Left colon (tissue), 2 donors: ENCODE measurements around the gene NLGN2. TPM values are rescaled to one million over a fixed set of nuclear protein-coding genes. Genes with fewer than 3 reads are reported as not detected.
A peak's percentile ranks its signal among the peaks of the same experiment; 100 is the strongest.
"Not testable (repeated sequence)": the region's sequence is repeated elsewhere in the genome, so short reads cannot be mapped to it uniquely, and the experiment has no call there.

ENCODE experiments used
- ATAC-seq: fragments of 200-7000 bp; cut with Tn5 transposase; one replicate; pipeline ENCODE4 v1.9.1; 2020; ENCODE audit warnings: mild to moderate bottlenecking, moderate library complexity
- DNase-seq, 2 donors: peaks; one replicate each; pipeline ENCODE4 v3.0.0-alpha.2; 2020
- intact Hi-C, 2 donors: fragments of 100-400 bp; cut with DNase I in 1 of 2; cut with micrococcal nuclease in 1 of 2; formaldehyde crosslinking; loops; one replicate each; pipeline versions ENCODE4 v1.11.2 to v1.14.0; 2022; cut with DNase I, micrococcal nuclease
- long read RNA-seq: library from polyadenylated mRNA; unstranded; transcript quantifications from one replicate; pipeline ENCODE4 v2.0.0, GENCODE V29; 2021
- total RNA-seq, 2 donors: library from RNA; stranded (reverse); fragmentation: NEBNext Ultra II Directional; extraction: Animal tissue kit (Norgen Biotek cat#: 25700); gene quantifications; one replicate each; pipeline ENCODE4 v1.2.1, GENCODE V29; 2021
- donor health status: DM: no; HTN: no; CAD: no.
- donor health status: DM: yes; HTN: yes; CAD: no.

The NLGN2 gene
- 1 to 10 TPM; 2.7 to 6.6 TPM for total RNA-seq
- long read RNA-seq, partial matches to known transcripts, result 0 of 1 reads
- long read RNA-seq, other reads (novel, unspliced or antisense), result 1 of 1 reads

GRCh38 chr17:7407485-7408251 is at the start of gene NLGN2:
NLGN2 (plus strand) TSS chr17:7407845; CDS start chr17:7408256, 411 bp downstream.
- intact Hi-C loops, result no loop called here
- no peak for ATAC-seq
- DNase-seq, result no peak

- DNase-seq, result no peak
- ATAC-seq, result no peak
- intact Hi-C loops, result no loop called here
Observed at GRCh38 chr17:7361906-7362305, 45.7 kb upstream of the NLGN2 start.

GRCh38 chr17:7363311-7363710 is 44.3 kb upstream of the NLGN2 start:
- intact Hi-C loops, result no loop called here
- no peak for ATAC-seq
- DNase-seq, result no peak

GRCh38 chr17:7365963-7366362 is 41.7 kb upstream of the NLGN2 start:
- intact Hi-C loops, ATAC-seq, DNase-seq: not testable (repeated sequence)

- ATAC-seq (no peak), DNase-seq (no peak)
- intact Hi-C loops, result no loop called here
Observed at GRCh38 chr17:7367083-7367482, 40.6 kb upstream of the NLGN2 start.

- ATAC-seq (no peak), DNase-seq (no peak)
- intact Hi-C loops, result no loop called here
Observed at GRCh38 chr17:7367918-7368598, 39.6 kb upstream of the NLGN2 start.

GRCh38 chr17:7368599-7368994 is 39.0 kb upstream of the NLGN2 start:
- ATAC-seq, intact Hi-C loops, DNase-seq: not testable (repeated sequence)

GRCh38 chr17:7369825-7370224 is 37.8 kb upstream of the NLGN2 start:
- DNase-seq (no peak), ATAC-seq (no peak)
- intact Hi-C loops, result no loop called here

GRCh38 chr17:7370853-7371252 is 36.8 kb upstream of the NLGN2 start:
- no peak for DNase-seq
- ATAC-seq, result peak; percentile 75
- intact Hi-C loops, result no loop called here

- intact Hi-C loops, result no loop called here
- ATAC-seq (no peak), DNase-seq (no peak)
Observed at GRCh38 chr17:7374353-7374752, 33.3 kb upstream of the NLGN2 start.

- intact Hi-C loops, result no loop called here
- no peak for DNase-seq
- ATAC-seq, result no peak
Observed at GRCh38 chr17:7379134-7379533, 28.5 kb upstream of the NLGN2 start.

- intact Hi-C loops, result no loop called here
- ATAC-seq, result peak; percentile 43
Observed at GRCh38 chr17:7380321-7380720, 27.3 kb upstream of the NLGN2 start.

GRCh38 chr17:7380855-7381683 is 26.6 kb upstream of the NLGN2 start, which contains the start of gene TNK1:
TNK1 (plus strand) TSS chr17:7381089; CDS start chr17:7382927, 1,838 bp downstream.
- DNase-seq (peak; percentile 85 to 87), ATAC-seq (peak; percentile 94)
- intact Hi-C loops, result no loop called here

More at GRCh38 chr17:7380321-7380720, 27.3 kb upstream of the NLGN2 start:
- peak; percentile 45 to 70 for DNase-seq

GRCh38 chr17:7382901-7383300 is 24.7 kb upstream of the NLGN2 start:
- ATAC-seq, result no peak
- intact Hi-C loops, result no loop called here
- DNase-seq, result no peak

GRCh38 chr17:7383371-7383741 is 24.3 kb upstream of the NLGN2 start:
- DNase-seq, result no peak
- intact Hi-C loops, result no loop called here
- no peak for ATAC-seq

- intact Hi-C loops, result no loop called here
- ATAC-seq (no peak), DNase-seq (peak in 1 of 2 donors; percentile 56)
Observed at GRCh38 chr17:7383742-7384488, 23.7 kb upstream of the NLGN2 start.

- intact Hi-C loops, result no loop called here
- no peak for DNase-seq
- no peak for ATAC-seq
Observed at GRCh38 chr17:7384489-7385081, 23.1 kb upstream of the NLGN2 start.

GRCh38 chr17:7388856-7389255 is 18.8 kb upstream of the NLGN2 start:
- DNase-seq, result no peak
- intact Hi-C loops, result no loop called here
- no peak for ATAC-seq
